Tongue (tissue), 2 donors: ENCODE data around the gene IFNE. TPM values are rescaled to one million over a fixed set of nuclear protein-coding genes. Genes with fewer than 3 reads are reported as not detected.
"Not testable (repeated sequence)": the region's sequence is repeated elsewhere in the genome, so short reads cannot be mapped to it uniquely, and the experiment has no call there.

ENCODE experiments used
- DNase-seq: peaks from one replicate; pipeline ENCODE4 v3.0.0-alpha.2; 2015
- total RNA-seq: library from RNA; depleted of rRNA; stranded (reverse); fragments of >200 nt; gene quantifications from one replicate; pipeline ENCODE4 v1.2.3, GENCODE V29; 2014

IFNE gene
- total RNA-seq, 1 donor from 2014 or later, result not detected

GRCh38 chr9:21491756-21492155 is 9.6 kb upstream of the IFNE start:
- no peak for DNase-seq

- DNase-seq, result no peak
Measured at GRCh38 chr9:21481470-21482056, 550 bp downstream of the IFNE start.

DNA sequence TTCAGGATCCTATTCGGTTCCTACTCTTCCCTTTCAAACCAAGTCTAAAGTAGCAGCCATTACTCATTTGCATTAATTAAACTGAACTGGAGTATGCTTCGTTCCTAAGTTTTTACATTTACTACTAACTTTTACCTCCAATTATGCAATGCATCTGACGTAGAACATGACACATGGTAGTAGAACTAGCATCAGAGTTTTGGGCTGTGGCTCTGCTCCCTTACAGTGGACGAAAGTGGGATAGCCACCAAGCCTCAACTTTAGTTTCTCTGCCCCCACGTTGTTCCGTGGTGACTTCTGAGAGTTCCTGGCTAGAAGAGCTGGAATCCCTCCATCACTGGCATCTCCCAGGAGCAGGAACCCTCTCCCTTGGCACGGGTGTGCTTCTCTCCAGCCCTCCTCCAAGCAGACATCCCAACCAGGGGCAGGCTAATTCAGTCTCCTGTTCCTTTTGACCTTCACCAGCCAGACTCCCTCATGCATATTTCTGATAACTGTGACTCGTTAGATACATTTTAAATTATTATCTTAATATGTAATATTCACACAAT is 2.9 kb downstream of the IFNE start:
- DNase-seq, result no peak

- DNase-seq, result no peak
Measured at GRCh38 chr9:21477466-21477865, 4.6 kb downstream of the IFNE start.

DNA sequence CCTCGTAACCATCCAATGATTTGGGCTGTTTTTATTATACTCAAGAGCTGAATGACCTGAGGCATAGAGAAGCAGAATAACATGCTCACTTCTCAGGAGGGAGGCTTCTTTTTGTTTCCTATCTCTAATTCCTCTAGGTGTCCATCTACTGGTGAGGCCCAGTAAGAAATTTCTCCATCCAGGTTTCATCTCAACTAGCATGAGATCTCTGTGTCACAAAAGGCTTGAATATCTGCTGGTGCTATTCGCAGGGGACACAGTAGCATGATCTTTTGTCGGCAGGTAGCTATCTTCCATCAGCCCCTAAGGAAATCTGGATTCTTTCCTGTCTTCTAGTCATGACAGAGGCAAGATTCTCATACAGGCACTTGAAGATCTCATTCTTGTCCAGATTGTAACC is 8.9 kb downstream of the IFNE start:
- DNase-seq, result no peak

GRCh38 chr9:21470126-21470525 is 12.0 kb downstream of the IFNE start:
- DNase-seq, result peak; percentile 5

- DNase-seq, result peak; percentile 54
Measured at GRCh38 chr9:21465859-21466518, 16.1 kb downstream of the IFNE start.

DNA sequence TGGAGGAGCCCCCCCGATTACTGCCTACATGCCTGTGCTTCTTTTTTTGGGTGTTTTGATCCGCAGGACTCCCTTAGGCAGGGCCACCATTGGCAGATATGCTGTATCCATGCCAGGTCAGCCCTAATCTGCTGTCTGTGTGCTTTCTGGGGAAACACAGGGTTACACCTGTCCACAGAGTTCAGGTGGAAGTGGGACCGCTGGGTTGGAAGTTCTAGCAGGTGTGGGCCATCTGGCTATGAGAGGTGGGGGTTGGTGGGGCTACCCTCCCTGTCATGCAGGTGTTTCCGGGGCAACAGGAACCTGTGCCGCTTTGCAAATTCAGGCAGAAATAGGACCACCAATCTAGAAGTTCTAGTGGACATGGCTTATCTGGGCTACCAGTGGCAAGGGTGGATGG is 17.0 kb downstream of the IFNE start:
- DNase-seq, result no peak

GRCh38 chr9:21461377-21461776 is 20.7 kb downstream of the IFNE start:
- no peak for DNase-seq

GRCh38 chr9:21455320-21455719 is 26.8 kb downstream of the IFNE start:
- peak; percentile 7 for DNase-seq

GRCh38 chr9:21454149-21454548 is 28.0 kb downstream of the IFNE start:
- no peak for DNase-seq

DNA sequence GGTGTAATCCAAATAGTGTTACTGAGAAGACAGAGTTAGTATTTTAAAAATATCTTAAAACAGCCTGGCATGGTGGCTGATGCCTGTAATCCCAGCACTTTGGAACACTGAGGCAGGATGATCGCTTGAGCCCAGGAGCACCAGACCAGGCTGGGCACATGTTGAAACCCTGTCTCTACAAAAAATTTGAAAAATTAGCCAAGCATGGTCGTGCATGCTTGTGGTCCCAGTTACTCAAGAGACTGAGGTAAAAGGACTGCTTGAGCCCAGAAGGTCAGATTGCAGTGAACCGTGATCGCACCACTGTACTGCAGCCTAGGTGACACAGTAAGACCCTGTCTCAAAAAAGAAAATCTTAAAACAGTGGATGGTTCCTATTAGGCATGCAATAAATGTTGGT is 29.4 kb downstream of the IFNE start:
- no peak for DNase-seq

GRCh38 chr9:21450733-21451394 is 31.2 kb downstream of the IFNE start:
- no peak for DNase-seq

- not testable (repeated sequence) for DNase-seq
Measured at GRCh38 chr9:21449312-21449711, 32.8 kb downstream of the IFNE start.

GRCh38 chr9:21443849-21444625 is 38.1 kb downstream of the IFNE start:
- DNase-seq, result no peak

GRCh38 chr9:21440139-21440538 is 42.0 kb downstream of the IFNE start, which contains the start of gene IFNA1:
IFNA1 (plus strand) TSS chr9:21440439; CDS start chr9:21440508, 69 bp downstream.
- no peak for DNase-seq

DNA sequence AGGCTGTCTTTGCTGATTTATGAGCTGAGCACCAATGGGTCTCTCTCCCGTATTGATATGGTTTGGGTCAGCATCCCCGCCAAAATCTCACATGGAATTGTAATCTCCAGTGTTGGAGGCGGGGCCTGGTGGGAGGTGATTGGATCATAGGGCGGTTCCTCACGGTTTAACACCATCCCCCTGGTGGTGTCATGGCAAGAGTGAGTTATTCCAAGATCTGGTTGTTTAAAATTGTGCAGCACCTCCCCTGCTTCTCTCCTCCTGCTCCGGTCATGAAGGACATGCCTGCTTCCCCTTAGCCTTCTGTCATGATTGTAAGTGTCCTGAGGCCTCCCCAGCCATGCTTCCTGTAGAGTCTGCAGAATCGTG is 47.1 kb downstream of the IFNE start:
- DNase-seq, result not testable (repeated sequence)

DNA sequence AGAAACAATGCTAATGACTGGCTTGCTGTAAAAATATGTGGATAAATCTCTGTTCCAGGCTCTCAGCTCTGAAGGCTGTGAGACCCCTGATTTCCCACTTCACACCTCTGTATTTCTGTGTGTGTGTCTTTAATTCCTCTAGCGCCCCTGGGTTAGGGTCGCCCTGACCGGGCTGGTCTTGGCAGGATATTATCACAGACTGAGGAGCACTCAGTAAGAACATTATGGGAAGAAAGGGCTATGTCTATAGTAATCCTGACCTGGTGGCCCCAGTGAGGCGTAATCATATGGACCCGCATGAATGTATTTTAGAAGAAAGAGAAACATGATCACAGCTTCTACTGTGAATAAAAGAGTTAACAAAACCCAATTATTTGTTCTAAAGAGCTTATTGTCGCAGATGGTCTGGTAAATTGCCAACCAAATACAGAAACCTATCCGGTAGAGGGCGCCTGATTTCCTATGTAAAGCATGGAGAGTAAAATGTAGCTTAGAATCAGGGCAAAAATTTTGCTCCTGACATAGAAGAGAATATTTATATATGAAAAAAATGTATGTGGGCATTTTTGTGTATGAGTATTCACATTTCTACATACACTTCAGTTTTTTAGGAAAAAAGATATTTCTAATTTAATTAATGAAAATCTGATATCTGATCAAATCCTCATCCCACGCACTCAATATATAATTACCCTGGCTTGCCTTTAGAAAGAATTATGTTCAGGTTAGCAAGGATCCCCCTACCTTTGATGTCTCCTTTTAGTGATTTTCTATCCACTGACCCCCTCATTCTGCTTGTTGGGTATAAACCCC is 47.7 kb downstream of the IFNE start:
- peak; percentile 63 for DNase-seq

DNA sequence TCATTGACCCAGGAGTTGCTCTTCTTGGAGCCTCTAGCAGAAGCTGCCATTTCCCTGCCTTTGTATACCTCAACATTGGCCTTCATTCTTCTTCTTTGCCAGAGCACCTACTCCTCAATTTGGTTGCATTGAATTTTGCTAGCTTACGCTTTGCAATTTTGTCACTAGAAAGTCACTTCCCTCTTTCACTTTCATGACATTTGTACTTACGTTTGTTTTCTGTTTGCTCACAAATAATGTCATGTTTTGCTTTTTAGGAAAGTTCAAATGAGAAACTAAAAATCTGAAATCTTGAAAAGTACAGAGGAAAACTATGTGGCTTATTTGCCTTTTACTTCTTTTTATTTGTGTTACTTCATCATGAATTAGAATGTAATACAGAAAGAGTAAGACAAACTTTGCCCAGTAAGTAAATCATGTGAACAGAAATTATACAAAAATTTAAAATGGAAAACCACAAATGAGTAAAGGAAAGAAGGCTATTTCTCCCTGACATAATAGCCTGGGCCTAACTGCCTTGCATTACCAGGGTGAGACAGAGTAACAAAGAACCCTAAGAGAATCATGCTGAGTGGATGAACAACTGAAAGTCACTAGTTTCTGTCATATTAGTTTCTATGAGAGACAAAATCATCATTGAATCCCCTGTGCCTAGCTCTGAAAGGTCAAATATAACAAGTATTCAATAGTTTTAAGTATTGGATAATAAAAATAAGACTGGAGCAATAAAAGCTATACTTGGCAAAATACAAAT is 49.3 kb downstream of the IFNE start:
- DNase-seq, result no peak
